ENCODE measurements around the gene JKAMP.

- TF ChIP-seq CTCF (conservative IDR thresholded peaks at IDR 0.05; ENCODE audit: low read length) (no peak), EZH2phosphoT487 (IDR thresholded peaks at IDR 0.05; ENCODE audit: borderline replicate concordance, low read depth, low read length) (no peak)
Observed at GRCh38 chr14:59537476-59537875, 53.2 kb downstream of the JKAMP start.

Data from OCI-LY7 (cell line).